CD4-positive, alpha-beta T cell treated with Interleukin-10 for 1 hour (primary cell): ENCODE data around the gene TRMT61A.

Source experiments
- DNase-seq: peaks from one replicate; pipeline ENCODE4 v3.0.0-alpha.2; 2020

The TRMT61A gene

GRCh38 chr14:103535891-103536565, 7.0 kb downstream of the TRMT61A start:
- no peak for DNase-seq

GRCh38 chr14:103536693-103537092, 7.7 kb downstream of the TRMT61A start:
- DNase-seq = no peak

GRCh38 chr14:103537175-103537990, 8.4 kb downstream of the TRMT61A start:
- DNase-seq = no peak

- DNase-seq = no peak
Observed at GRCh38 chr14:103538291-103539055, 9.5 kb downstream of the TRMT61A start.

- no peak for DNase-seq
Observed at GRCh38 chr14:103539056-103539825, 10.2 kb downstream of the TRMT61A start.

- DNase-seq = no peak
Observed at GRCh38 chr14:103540821-103541708, 12.1 kb downstream of the TRMT61A start.

- DNase-seq = no peak
Observed at GRCh38 chr14:103541709-103542604, 13.0 kb downstream of the TRMT61A start.

GRCh38 chr14:103542605-103543088, 13.7 kb downstream of the TRMT61A start:
- DNase-seq = no peak

GRCh38 chr14:103543140-103543539, 14.1 kb downstream of the TRMT61A start:
- DNase-seq = no peak

GRCh38 chr14:103543721-103544387, 14.9 kb downstream of the TRMT61A start:
- DNase-seq = no peak

GRCh38 chr14:103544388-103545218, 15.6 kb downstream of the TRMT61A start:
- DNase-seq = no peak

- no peak for DNase-seq
Observed at GRCh38 chr14:103545219-103545914, 16.4 kb downstream of the TRMT61A start.

GRCh38 chr14:103545915-103546651, 17.1 kb downstream of the TRMT61A start:
- DNase-seq = no peak

- DNase-seq = peak; percentile 80
Observed at GRCh38 chr14:103546652-103547454, 17.9 kb downstream of the TRMT61A start.

GRCh38 chr14:103547455-103547940, 18.5 kb downstream of the TRMT61A start:
- no peak for DNase-seq

- DNase-seq = no peak
Observed at GRCh38 chr14:103547941-103548462, 19.0 kb downstream of the TRMT61A start.
